DND-41 (cell line): ENCODE measurements around the gene RNF34.

Experiments
- ATAC-seq: fragments of 200-7000 bp; cut with Tn5 transposase; 3 replicates; pipeline ENCODE4 v1.9.1; 2021; ENCODE audit warnings: low read depth; ENCODE audit not compliant: insufficient read depth
- DNase-seq: peaks from one replicate; pipeline ENCODE4 v3.0.0-alpha.2; 2020
- H2AFZ ChIP-seq: 2 replicates; pipeline ENCODE4 v1.6.0; 2012; ENCODE audit warnings: low read depth, low read length
- H3K27ac ChIP-seq: 2 replicates; pipeline ENCODE4 v1.5.1; 2012; ENCODE audit warnings: low read length, inconsistent platforms
- H3K27me3 ChIP-seq: fragments of 200-600 bp; sonication (generic); 2 replicates; pipeline ENCODE4 v1.6.0; 2012; ENCODE audit warnings: low read length, mild to moderate bottlenecking, inconsistent platforms; ENCODE audit not compliant: insufficient read depth, poor library complexity
- H3K36me3 ChIP-seq: 2 replicates; pipeline ENCODE4 v1.5.1; 2012; ENCODE audit warnings: low read length, inconsistent platforms; ENCODE audit not compliant: insufficient read depth
- H3K4me1 ChIP-seq: 2 replicates; pipeline ENCODE4 v1.5.1; 2012; ENCODE audit warnings: mild to moderate bottlenecking, low read length; ENCODE audit not compliant: insufficient read depth
- H3K4me2 ChIP-seq: 2 replicates; pipeline ENCODE4 v1.6.0; 2012; ENCODE audit warnings: mild to moderate bottlenecking, moderate library complexity, low read length, inconsistent platforms; ENCODE audit not compliant: insufficient read depth
- H3K4me3 ChIP-seq, 2 experiments: fragments of 200-600 bp in 1 of 2; shearing (Covaris generic) in 1 of 2; 2 replicates each; pipeline ENCODE4 v1.5.1; 2012 to 2016; ENCODE audit warnings: inconsistent platforms in 2 of 2, low read length in 2 of 2, mild to moderate bottlenecking in 2 of 2, low read depth in 1 of 2, moderate library complexity in 1 of 2
- H3K79me2 ChIP-seq: 2 replicates; pipeline ENCODE4 v1.6.0; 2012; ENCODE audit warnings: low read length, inconsistent platforms; ENCODE audit not compliant: insufficient read depth
- H3K9ac ChIP-seq: 2 replicates; pipeline ENCODE4 v1.6.0; 2012; ENCODE audit warnings: low read depth, mild to moderate bottlenecking, inconsistent platforms, low read length, moderate library complexity
- H3K9me3 ChIP-seq: 2 replicates; pipeline ENCODE4 v1.5.1; 2012; ENCODE audit warnings: low read length, moderate library complexity, mild to moderate bottlenecking, inconsistent platforms; ENCODE audit not compliant: insufficient read depth, severe bottlenecking
- H4K20me1 ChIP-seq: 2 replicates; pipeline ENCODE4 v1.6.0; 2012; ENCODE audit warnings: low read length; ENCODE audit not compliant: insufficient read depth
- EZH2 ChIP-seq: IDR thresholded peaks from 3 replicates; pipeline ENCODE4 v1.6.1; 2012; ENCODE audit warnings: borderline replicate concordance, low read depth, mild to moderate bottlenecking, moderate library complexity, low read length, inconsistent platforms; ENCODE audit not compliant: severe bottlenecking
- TF ChIP-seq, protein P1 (sequence below): IDR thresholded peaks from 2 replicates; pipeline ENCODE4 v1.5.1; 2012; ENCODE audit warnings: borderline replicate concordance, low read length, moderate library complexity, mild to moderate bottlenecking; ENCODE audit not compliant: poor library complexity, severe bottlenecking; ENCODE audit errors: extremely low read depth

The RNF34 gene

GRCh38 chr12:121398355-121398754 is 1.6 kb upstream of the RNF34 start:
- TF ChIP-seq, protein P1, sequence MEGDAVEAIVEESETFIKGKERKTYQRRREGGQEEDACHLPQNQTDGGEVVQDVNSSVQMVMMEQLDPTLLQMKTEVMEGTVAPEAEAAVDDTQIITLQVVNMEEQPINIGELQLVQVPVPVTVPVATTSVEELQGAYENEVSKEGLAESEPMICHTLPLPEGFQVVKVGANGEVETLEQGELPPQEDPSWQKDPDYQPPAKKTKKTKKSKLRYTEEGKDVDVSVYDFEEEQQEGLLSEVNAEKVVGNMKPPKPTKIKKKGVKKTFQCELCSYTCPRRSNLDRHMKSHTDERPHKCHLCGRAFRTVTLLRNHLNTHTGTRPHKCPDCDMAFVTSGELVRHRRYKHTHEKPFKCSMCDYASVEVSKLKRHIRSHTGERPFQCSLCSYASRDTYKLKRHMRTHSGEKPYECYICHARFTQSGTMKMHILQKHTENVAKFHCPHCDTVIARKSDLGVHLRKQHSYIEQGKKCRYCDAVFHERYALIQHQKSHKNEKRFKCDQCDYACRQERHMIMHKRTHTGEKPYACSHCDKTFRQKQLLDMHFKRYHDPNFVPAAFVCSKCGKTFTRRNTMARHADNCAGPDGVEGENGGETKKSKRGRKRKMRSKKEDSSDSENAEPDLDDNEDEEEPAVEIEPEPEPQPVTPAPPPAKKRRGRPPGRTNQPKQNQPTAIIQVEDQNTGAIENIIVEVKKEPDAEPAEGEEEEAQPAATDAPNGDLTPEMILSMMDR: no peak
- TF ChIP-seq EZH2: no peak
- no peak overlapping the region for H2AFZ ChIP-seq
- ATAC-seq: no peak

DNA sequence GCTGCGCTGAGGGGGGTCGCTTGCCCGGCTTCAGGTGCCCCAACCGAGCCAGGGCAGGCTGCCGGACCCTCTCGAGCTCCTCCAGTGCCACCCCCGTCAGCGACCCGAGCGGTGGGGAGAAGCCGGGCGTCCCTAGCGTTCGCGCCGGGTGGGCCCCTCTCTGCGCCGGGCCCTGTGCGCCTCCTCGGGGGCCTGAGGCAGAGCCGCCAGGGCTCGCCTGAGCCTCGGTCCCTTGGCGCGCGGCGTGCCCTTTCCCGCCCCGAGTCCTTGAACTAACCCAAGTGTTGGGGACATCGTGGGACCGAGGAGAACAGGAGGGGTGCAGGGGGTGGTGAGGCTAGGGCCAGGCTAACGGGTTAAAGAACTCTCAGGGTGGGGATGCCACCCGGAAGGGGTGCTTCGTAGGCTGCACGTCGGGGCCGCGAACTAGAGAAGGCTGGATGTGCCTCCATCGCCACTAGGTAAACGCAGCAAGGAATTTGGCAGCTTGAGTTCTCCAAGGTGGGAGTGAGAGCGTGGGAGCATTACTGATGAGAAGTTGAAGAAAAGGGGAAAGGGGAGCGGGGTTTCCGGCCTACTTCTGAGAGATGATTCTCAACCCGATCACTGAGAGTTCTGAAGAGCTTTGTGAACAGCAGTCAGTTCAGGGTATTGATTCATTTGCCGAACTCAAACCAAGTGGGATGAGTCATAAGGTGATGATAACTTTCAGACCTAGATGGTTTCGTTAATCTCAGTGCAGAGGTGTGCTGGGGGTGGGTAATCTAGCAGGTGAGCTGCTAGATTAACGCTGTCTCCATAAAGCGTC is 618 bp downstream of the RNF34 start:
- peak; percentile 54 for ATAC-seq
- Histone ChIP-seq H3K4me1 (peaks cover 32% of the 10 kb centered on the region), H3K27ac (peak overlapping the region; percentile 90), H3K4me2 (peak overlapping the region; percentile 67), H3K27me3 (no peaks in the 10 kb centered on the region), H2AFZ (peak overlapping the region; percentile 91), H3K9me3 (no peaks in the 10 kb centered on the region), H3K4me3 (peak overlapping the region; percentile 96), H3K36me3 (peaks cover 24% of the 10 kb centered on the region), H3K79me2 (peaks cover 67% of the 10 kb centered on the region), H3K9ac (peak overlapping the region; percentile 89), H4K20me1 (peaks cover 13% of the 10 kb centered on the region; the same call in 1 of the 2 replicates)
- TF ChIP-seq EZH2: no peak
- TF ChIP-seq, protein P1: no peak
- peak; percentile 50 for DNase-seq

More at GRCh38 chr12:121398355-121398754, 1.6 kb upstream of the RNF34 start:
- Histone ChIP-seq H3K79me2 (peaks cover 45% of the 10 kb centered on the region), H3K4me2 (peak overlapping the region; percentile 67), H4K20me1 (peaks cover 9% of the 10 kb centered on the region; the same call in 1 of the 2 replicates), H3K27ac (no peak overlapping the region; the same call in 1 of the 2 replicates), H3K27me3 (no peaks in the 10 kb centered on the region), H3K4me1 (peaks cover 32% of the 10 kb centered on the region), H3K9me3 (no peaks in the 10 kb centered on the region), H3K9ac (peak overlapping the region; percentile 89), H3K4me3 (peak overlapping the region; percentile 96; a peak in 3 of 4 replicates), H3K36me3 (peaks cover 8% of the 10 kb centered on the region; the same call in 1 of the 2 replicates)
- DNase-seq: no peak

DNA sequence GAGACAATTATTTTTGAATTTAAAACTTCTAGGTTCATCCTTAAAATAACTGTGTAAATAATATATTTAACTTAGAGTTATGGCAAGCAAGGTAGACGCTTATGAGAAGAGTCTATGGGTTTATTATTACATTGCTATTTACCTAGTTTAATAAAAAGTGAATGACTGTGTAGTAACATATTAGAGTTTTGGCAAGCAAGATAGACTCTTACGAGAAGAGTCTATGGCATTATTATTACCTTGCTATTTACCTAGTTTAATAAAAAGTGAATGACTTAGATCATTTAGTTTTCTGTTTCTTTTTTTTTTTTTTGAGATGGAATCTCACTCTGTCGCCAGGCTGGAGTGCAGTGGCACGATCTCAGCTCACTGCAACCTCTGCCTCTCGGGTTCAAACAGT is 3.8 kb downstream of the RNF34 start:
- Histone ChIP-seq H2AFZ (no peak overlapping the region), H3K4me3 (no peak overlapping the region), H3K9me3 (no peaks in the 10 kb centered on the region), H3K9ac (no peak overlapping the region), H3K36me3 (peaks cover 50% of the 10 kb centered on the region), H4K20me1 (peaks cover 21% of the 10 kb centered on the region), H3K79me2 (peaks cover 88% of the 10 kb centered on the region), H3K4me1 (peaks cover 26% of the 10 kb centered on the region), H3K27ac (no peak overlapping the region), H3K27me3 (no peaks in the 10 kb centered on the region), H3K4me2 (no peak overlapping the region)
- DNase-seq (no peak), ATAC-seq (no peak)
- TF ChIP-seq, protein P1: no peak
- TF ChIP-seq EZH2: no peak
